GM21515 (cell line): ENCODE data around the gene MSH3.
"Not testable (repeated sequence)": the region's sequence is repeated elsewhere in the genome, so short reads cannot be mapped to it uniquely, and the experiment has no call there.

Source experiments
- ATAC-seq: cut with Tn5 transposase; IDR thresholded peaks from one replicate; pipeline ENCODE4 v1.9.1; 2021; ENCODE audit not compliant: unreplicated experiment

MSH3 gene

DNA sequence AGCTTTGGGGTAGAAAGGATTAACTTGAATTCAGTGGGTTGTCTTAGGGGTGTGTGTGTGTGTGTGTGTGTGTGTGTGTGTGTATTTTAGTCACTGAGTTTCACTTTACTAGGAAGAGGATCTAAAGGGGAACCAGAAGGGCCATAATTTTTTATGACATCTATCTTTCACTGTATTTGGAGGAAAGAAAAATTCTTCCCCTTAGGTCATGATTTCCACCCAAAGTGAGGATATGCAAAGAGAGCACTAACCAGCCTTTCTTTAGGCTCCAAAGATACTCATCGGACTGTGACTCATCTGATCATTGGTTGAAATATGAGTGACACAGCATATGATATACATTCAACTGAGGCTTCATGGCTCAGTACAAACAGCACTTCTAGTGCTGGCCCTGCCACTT, 230.5 kb downstream of the MSH3 start:
- ATAC-seq: no peak

DNA sequence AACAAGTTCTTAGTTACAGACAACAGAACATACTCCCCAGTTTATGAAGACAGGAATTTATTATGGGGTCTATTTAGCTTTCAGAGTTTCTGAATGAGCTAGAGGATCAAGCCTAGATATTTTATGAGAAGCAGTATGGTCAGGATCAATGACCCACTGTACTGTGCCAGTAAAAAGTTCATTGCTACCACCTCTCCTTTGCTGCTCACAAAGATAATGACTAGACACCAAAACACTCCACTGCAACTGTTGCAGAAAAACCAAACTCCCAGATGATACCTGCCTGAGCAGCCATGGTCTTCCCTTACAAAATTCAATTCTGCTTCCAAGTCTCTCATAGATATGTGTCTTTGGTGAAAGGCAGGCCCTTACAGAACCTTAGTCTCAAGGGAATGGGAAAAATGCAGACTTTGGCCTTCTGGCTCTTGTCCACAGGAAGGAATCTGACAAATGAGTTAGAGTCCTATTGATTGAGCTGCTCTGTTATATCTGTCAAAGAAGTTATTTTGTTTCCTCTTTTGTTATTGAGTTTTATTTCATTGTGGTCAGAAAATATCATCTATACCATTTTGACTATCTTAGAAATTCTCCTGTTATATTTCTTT, 231.0 kb downstream of the MSH3 start:
- ATAC-seq: no peak

DNA sequence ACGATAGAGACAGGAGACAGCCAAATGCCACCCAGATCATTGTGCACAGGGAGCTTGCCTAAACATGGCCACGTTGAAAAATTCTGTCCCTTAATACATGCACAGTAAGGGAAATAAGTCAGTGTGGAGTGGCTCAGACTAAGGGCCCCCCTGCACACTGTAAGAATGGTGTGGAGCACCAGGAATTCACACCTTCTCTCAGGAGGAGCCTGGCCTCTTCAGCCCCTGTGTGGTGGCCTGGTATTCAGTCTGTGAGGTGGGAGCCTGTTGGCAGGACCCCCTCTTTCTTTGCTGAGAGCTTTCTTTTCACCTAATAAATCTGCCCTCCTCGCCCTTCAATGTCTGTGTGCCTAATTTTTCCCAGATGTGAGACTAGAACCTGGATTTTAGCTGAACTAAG, 239.6 kb downstream of the MSH3 start:
- no peak for ATAC-seq

DNA sequence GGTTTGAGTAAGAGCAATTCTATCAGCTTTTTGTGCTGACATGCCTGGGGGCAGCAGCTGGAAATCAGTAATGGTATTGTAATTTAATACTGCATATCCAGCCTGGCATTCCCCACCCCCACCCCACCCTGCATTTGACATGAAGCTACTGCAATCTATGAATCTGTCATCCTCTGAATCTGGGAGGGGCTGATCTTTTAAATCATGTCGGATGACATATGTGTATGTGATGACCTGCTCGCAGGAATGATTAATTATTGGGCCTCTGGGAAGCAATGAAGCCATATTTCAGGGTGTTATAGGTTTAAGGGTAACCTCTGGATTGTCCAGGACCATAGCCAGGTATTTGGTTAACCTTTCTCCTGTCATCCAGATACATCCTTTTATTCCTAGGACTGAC, 241.1 kb downstream of the MSH3 start:
- no peak for ATAC-seq

DNA sequence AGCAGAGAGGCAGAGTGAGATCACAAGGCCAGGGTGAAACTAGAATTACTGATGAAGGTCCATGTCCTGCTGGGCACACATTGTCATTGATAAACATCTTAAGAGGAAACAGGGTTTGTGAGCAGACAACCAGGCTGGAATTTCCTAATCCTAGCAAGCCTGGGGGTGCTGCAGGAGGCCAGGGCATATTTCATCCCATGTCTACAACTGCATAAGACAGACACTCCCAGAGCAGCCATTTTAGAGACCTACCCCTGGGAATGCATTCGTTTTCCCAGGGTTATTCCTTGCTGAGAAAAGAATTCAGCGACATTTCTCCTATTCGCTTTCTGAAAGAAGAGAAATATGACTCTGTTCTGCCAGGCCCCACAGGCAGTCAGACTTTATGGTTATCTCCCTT, 248.2 kb downstream of the MSH3 start:
- not testable (repeated sequence) for ATAC-seq

DNA sequence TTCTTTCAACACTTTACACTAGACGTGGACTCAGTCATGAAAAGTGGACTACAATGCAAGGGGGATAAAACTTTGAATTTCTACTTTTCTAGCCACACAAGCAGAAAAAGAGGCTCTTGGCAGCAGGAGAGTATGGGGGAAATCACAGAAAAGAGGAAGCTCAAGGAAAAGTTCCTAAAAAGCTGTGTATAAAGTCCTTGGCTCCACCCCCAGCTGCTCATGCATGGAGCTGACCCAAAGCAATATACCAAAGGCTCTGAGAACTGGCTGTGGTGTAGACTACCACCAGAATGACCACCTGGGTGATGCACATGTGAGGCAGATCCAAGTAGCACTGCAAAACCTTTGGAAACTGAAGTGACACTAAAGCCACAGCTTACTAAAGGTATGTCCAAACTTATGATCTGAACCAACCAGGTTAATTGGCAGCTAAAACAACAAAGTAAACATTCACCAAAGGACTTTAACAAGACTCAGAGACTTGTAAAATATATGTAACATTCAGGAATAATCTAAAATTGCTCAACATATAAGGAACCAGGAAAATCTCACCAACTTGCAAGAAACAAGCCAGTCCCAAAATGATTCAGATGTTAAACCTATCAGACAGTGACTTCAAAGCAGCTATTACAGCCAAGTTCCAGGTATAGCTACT, 250.2 kb downstream of the MSH3 start:
- ATAC-seq: no peak

DNA sequence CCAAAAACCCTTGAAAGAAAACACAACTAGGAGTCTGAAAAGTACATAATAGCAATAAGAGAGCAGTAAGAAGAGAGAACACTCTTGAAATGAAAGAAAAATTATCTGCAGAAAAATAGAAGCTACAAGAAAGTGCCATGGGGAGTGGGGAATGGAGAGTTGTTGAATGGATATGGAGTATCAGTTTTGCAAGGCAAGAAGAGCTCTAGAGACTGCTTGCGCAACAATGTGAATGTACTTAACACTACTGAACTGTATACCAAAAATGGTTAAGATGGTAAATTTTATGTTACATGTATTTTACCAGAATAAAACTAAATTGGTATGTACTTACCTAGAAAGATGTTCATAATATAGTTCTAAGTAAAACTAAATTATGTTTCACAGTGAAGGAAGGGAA, 251.0 kb downstream of the MSH3 start:
- ATAC-seq: no peak

DNA sequence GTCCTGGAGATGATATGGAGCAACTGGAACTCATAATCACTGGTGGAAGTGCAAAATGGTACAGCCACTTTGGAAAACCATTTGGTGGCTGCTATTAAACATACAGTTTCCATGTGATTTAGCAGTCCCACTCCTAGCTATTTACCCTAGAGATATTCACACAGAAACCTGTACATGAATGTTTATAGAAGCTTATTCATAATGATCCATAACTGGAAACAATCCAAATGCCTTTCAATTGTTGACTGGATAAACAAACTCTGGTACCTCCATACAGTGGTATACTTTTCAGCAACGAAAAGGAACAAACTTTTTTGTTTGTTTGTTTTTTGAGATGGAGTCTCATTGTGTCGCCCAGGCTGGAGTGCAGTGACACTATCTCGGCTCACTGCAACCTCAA, 258.0 kb downstream of the MSH3 start:
- no peak for ATAC-seq

DNA sequence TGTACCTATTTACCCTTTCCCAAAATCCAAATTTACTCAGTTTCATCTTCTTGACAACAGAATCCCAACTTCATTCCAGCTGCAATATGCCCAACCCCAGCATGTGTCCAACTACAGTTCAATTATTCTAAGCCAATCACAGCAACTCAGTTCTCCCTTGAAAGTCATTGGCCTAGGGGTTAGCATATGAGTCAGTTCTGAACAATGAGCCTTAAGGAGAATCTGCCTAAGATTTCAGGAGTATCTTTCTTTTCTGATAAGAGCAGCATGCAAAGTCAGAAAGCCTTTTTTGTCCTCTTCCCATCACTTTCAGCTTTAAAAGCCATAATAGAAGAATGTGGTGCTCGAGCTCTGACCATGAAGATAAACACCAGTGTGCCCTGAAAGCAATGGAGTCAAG, 261.3 kb downstream of the MSH3 start:
- no peak for ATAC-seq

DNA sequence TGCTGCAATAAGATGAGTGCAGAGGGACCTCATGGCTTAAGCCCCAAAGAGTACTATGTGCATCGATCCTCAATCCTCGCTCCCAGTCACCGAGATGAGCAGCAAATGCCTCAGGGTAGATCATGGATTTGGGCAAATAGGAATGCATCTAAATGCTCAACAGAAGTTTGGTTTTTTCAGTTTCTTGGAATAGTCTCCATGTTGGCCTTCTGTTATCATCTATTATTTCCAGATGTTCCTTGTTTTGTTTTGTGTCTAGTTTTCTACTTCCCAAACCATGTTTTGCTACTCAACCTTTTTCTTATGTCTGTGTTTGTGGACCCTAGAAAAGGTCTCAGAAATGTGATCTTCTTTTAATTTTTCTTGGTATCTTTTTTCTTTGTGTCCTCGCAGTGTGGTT, 262.2 kb downstream of the MSH3 start:
- ATAC-seq: no peak

DNA sequence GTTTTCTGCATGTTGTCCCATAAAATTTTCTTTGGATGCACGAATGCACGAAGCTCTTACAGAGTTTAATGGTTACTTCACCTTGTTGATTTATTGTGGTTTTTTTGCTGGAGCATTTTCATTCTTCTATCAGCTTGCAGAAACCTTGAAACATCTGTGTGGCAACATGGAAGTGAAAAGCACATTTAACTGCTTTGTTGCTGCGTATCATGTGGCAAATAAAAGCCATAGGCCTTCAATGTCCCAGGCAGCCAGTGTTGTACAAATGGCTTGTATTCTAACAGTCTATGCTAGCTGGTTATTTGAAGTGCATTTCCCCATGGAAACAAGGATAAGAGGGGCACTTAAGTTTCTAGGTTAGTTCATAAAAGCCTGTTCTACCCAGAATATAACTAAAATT, 263.2 kb downstream of the MSH3 start:
- ATAC-seq: no peak

DNA sequence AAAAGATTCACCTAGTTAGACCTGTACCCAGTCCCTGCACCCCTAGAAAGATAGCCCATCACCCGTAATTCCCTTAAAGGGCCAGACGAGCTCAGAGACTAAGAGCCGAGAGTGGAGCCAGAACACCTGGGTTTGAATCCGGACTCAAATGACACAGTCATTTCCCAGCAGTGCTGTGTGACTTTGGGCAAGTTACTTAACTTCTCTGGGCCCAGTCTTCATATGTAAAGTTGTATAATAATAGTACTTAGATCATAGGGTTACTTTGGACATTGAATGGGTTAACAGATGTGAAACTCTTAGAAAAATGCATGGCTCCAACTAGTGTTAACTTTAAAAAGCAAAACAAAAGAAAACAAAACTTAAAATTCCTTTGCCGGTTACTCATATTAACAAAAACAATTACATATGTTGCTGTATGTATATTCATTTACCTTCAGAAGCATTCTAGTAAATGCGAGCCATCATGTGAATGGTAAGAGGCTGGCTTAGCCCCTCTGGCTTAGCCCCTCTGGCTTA, 265.3 kb downstream of the MSH3 start:
- ATAC-seq: no peak

DNA sequence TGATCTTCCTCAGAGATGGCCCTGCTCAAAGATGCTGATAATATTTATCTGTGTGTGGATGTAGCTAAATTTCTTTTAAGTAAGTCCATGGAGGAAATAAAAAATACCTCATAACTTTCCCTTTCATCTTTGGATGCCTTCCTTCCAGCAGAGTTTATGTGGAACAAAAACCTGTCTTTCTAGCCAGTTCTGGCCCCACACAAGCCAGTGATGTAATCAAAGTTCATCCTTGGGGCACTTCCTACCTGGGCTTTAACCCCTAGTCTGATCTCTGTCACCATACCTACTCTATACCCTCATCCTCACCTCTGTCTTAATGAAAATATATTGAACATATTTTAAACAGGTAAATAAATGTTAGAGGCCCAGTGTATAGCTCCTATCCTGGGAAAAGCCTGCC, 265.9 kb downstream of the MSH3 start:
- ATAC-seq: no peak

DNA sequence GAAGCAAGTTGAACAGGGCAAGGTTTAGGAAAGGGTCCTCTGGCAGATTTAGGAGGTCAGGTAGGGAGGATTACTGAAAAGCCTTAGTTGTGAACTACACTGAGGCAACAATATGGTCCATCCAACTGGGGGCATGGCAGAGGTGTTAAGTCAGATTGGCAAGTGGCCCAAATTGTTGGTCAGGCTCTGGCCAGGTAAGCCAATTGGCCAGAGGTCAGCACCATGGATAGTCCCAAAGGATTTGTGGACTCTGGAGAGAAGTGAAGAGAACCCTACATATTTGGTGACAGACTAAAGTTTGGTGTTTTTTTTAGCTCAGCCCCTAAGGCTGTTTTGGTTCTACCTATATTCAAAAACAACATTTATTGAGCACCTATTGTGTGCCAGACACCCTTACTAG, 266.6 kb downstream of the MSH3 start:
- no peak for ATAC-seq

DNA sequence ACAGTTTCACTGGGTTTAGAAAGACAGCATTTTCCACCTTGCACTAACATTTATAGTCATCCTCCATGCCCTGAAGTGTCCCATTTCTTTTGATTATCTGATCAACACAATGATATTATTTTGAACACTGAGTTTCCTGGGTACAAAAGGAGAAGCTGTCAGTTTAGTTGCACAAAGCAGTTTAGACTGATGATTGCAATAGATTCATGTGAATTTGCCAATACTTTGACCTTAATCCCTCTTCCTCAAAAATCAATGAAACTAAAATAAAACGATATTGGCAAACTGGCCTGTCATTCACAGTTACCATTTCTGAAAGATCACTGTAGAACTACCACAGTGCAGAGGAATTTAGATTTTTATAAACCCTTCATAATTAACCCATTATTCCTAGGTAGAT, 271.5 kb downstream of the MSH3 start:
- ATAC-seq: no peak
